DMS114 treated with DMSO at 0.1 percent for 48 hours (cell line): ENCODE data around the gene DPYSL3.
"Not testable (repeated sequence)": the region's sequence is repeated elsewhere in the genome, so short reads cannot be mapped to it uniquely, and the experiment has no call there.

ENCODE experiments used
- DNase-seq: peaks from one replicate; lab custom pipeline; 2025; ENCODE audit not compliant: unreplicated experiment; lab: John Stamatoyannopoulos, UW

DPYSL3 gene

GRCh38 chr5:147373328-147373727, 136.5 kb downstream of the DPYSL3 start:
- DNase-seq: no peak

- no peak for DNase-seq
These were observed 137.7 kb downstream of the DPYSL3 start for GRCh38 chr5:147372191-147372590.

- DNase-seq: no peak
These were observed 138.6 kb downstream of the DPYSL3 start for GRCh38 chr5:147371290-147371689.

GRCh38 chr5:147369742-147370374, 140.0 kb downstream of the DPYSL3 start:
- peak; percentile 24 for DNase-seq

- DNase-seq: not testable (repeated sequence)
These were observed 142.5 kb downstream of the DPYSL3 start for GRCh38 chr5:147367381-147367780.

- no peak for DNase-seq
These were observed 148.3 kb downstream of the DPYSL3 start for GRCh38 chr5:147361441-147362175.

GRCh38 chr5:147360816-147361215, 149.1 kb downstream of the DPYSL3 start:
- no peak for DNase-seq

- DNase-seq: no peak
These were observed 150.3 kb downstream of the DPYSL3 start for GRCh38 chr5:147359581-147359980.

GRCh38 chr5:147359101-147359500, 150.8 kb downstream of the DPYSL3 start:
- no peak for DNase-seq

GRCh38 chr5:147349241-147349640, 160.6 kb downstream of the DPYSL3 start:
- no peak for DNase-seq

GRCh38 chr5:147348451-147348850, 161.4 kb downstream of the DPYSL3 start:
- DNase-seq: no peak

GRCh38 chr5:147348046-147348445, 161.8 kb downstream of the DPYSL3 start:
- no peak for DNase-seq

GRCh38 chr5:147346006-147346561, 163.8 kb downstream of the DPYSL3 start:
- no peak for DNase-seq

- no peak for DNase-seq
These were observed 165.0 kb downstream of the DPYSL3 start for GRCh38 chr5:147344861-147345260.

GRCh38 chr5:147341345-147341744, 168.5 kb downstream of the DPYSL3 start:
- no peak for DNase-seq

GRCh38 chr5:147340941-147341340, 168.9 kb downstream of the DPYSL3 start:
- no peak for DNase-seq
